ENCODE data around the gene ZMIZ2. TPM values are rescaled to one million over a fixed set of nuclear protein-coding genes. Genes with fewer than 3 reads are reported as not detected.
"Not testable (repeated sequence)": the region's sequence is repeated elsewhere in the genome, so short reads cannot be mapped to it uniquely, and the experiment has no call there.

The ZMIZ2 gene
- total RNA-seq, 5 donors from 2014 or later (not counting 1 experiment from before 2014, with no cell fraction given): 112 to 172 (median 145) TPM

DNA sequence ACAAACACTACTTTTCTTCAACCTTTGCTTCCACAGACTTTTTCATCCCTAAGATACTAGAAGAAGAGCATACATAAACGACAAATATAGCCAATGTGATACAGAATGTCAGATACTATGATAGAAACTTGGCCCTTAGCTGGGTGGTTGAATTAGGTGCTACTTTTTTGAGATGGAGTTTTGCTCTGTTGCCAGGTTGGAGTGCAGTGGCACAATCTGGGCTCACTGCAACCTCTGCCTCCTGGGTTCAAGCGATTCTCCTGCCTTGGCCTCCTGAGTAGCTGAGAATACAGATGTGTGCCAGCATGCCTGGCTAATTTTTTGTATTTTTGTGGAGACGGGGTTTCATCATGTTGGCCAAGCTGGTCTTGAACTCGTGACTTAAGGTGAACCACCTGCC, 51.3 kb downstream of the ZMIZ2 start:
- DNase-seq (no peak), ATAC-seq (replicated peaks in 1 of 4) (no peak)
- Mint-ChIP-seq H3K27me3 (no peaks in the 10 kb centered on the region), H3K27ac (peak overlapping the region; percentile 4 to 16), H3K36me3 (peaks cover 45% of the 10 kb centered on the region), H3K9me3 (no peaks in the 10 kb centered on the region), H3K4me1 (peaks cover 26 to 45% (median 44%) of the 10 kb centered on the region in 3 donors), H3K4me3 (peak overlapping the region in 1 of 3 donors; percentile 1)
- H3K27me3 ChIP-seq (replicated peaks in 1 of 2; ENCODE audit: control insufficient read depth in 2 of 2, extremely low read depth in 1 of 2, insufficient read depth in 2 of 2, low read length in 1 of 2): no peaks in the 10 kb centered on the region
- no peak overlapping the region for H3K27ac ChIP-seq (ENCODE audit: low read length)
- H3K9me3 ChIP-seq: no peaks in the 10 kb centered on the region
- WGBS (ENCODE audit: insufficient coverage): 85% methylated on average over 3 of the region's 4 CpGs
- CTCF ChIA-PET: no interaction called here
- no peak overlapping the region for H3K4me3 ChIP-seq (ENCODE audit: control insufficient read depth in 1 of 2, extremely low read depth in 1 of 2, low read length in 1 of 2)
- H3K4me1 ChIP-seq (ENCODE audit: control insufficient read depth in 1 of 2, extremely low read depth in 1 of 2, insufficient read depth in 2 of 2, low read length in 2 of 2): peaks cover 17 to 25% of the 10 kb centered on the region in 2 experiments
- POLR2A ChIA-PET: interaction anchor here (0.6 to 0.7 kb wide), 3 partner anchors 35 to 195 kb away, joined by 8 to 10 read pairs (median 9); no protein-coding TSS in a partner anchor
- H3K36me3 ChIP-seq (ENCODE audit: control insufficient read depth in 2 of 2, extremely low read depth in 1 of 2, insufficient read depth in 1 of 2, low read length in 1 of 2): peaks cover 0 to 53% of the 10 kb centered on the region in 2 donors

DNA sequence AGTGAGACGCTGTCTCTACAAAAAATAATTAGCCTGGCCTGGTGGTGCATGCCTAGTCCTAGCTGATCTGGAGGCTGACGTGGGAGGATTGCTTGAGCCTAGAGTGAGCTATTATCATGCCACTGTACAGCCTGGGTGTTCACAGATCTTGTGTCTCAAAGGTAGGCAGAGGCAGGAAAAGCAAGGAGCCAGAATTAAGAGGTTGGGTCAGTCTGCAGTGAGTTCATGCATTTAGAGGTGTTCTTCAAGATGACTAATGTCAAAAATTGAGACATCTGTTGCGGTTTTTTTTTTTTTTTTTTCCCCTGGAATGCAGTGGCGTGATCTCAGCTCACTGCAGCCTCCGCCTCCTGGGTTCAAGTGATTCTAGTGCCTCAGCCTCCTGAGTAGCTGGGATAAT, 53.2 kb downstream of the ZMIZ2 start:
- no peak for DNase-seq
- H3K36me3 Mint-ChIP-seq: peaks cover 48% of the 10 kb centered on the region
- Histone ChIP-seq H3K9me3 (no peaks in the 10 kb centered on the region), H3K4me1 (ENCODE audit: control insufficient read depth in 1 of 2, extremely low read depth in 1 of 2, insufficient read depth in 2 of 2, low read length in 2 of 2) (peaks cover 14 to 15% of the 10 kb centered on the region in 2 experiments), H3K36me3 (ENCODE audit: control insufficient read depth in 2 of 2, extremely low read depth in 1 of 2, insufficient read depth in 1 of 2, low read length in 1 of 2) (peaks cover 0 to 55% of the 10 kb centered on the region in 2 donors), H3K27me3 (replicated peaks in 1 of 2; ENCODE audit: control insufficient read depth in 2 of 2, extremely low read depth in 1 of 2, insufficient read depth in 2 of 2, low read length in 1 of 2) (no peaks in the 10 kb centered on the region), H3K4me3 (ENCODE audit: control insufficient read depth in 1 of 2, extremely low read depth in 1 of 2, low read length in 1 of 2) (no peak overlapping the region), H3K27ac (ENCODE audit: low read length) (no peak overlapping the region)
- no peaks in the 10 kb centered on the region for H3K27me3 Mint-ChIP-seq
- no peak for ATAC-seq (replicated peaks in 1 of 4)
- H3K9me3 Mint-ChIP-seq: no peaks in the 10 kb centered on the region
- ChIA-PET CTCF (interaction anchor here (0.6 to 0.7 kb wide), 3 partner anchors 23 to 212 kb away, joined by 3 to 13 read pairs (median 4); no protein-coding TSS in a partner anchor), POLR2A (interaction anchor here (0.6 to 0.7 kb wide), 3 partner anchors 34 to 967 kb away, joined by 6 to 9 read pairs (median 8); no protein-coding TSS in a partner anchor)
- no peak overlapping the region for H3K27ac Mint-ChIP-seq
- H3K4me1 Mint-ChIP-seq: peaks cover 26 to 41% (median 38%) of the 10 kb centered on the region in 3 donors
- H3K4me3 Mint-ChIP-seq: no peak overlapping the region
- 79% methylated on average over 2 of the region's 5 CpGs for WGBS (ENCODE audit: insufficient coverage)

DNA sequence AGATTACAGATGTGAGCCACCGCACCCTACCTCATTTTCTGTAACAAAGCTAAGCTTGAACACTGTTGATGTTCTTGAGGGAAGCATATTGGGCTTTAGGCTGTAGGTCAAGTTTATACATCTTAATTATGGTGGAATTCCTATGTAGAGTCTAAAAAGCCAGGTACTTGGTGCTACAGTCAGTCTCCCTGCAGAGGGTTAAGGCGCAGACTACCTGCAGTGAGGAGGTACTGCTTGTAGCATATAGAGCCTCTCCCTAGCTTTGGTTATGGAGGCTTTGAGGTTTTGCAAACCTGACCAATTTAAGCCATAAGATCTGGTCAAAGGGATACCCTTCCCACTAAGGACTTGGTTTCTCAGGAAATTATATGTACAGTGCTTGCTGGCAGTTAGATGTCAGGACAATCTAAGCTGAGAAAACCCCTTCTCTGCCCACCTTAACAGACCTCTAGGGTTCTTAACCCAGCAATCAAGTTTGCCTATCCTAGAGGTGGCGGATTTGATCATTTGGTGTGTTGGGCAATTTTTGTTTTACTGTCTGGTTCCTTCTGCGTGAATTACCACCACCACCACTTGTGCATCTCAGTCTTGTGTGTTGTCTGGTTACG, 53.9 kb downstream of the ZMIZ2 start:
- Histone ChIP-seq H3K36me3 (ENCODE audit: control insufficient read depth in 2 of 2, extremely low read depth in 1 of 2, insufficient read depth in 1 of 2, low read length in 1 of 2) (peaks cover 0 to 55% of the 10 kb centered on the region in 2 donors), H3K27ac (ENCODE audit: low read length) (no peak overlapping the region), H3K4me3 (ENCODE audit: control insufficient read depth in 1 of 2, extremely low read depth in 1 of 2, low read length in 1 of 2) (no peak overlapping the region), H3K4me1 (ENCODE audit: control insufficient read depth in 1 of 2, extremely low read depth in 1 of 2, insufficient read depth in 2 of 2, low read length in 2 of 2) (peaks cover 14% of the 10 kb centered on the region in 2 experiments), H3K9me3 (no peaks in the 10 kb centered on the region), H3K27me3 (replicated peaks in 1 of 2; ENCODE audit: control insufficient read depth in 2 of 2, extremely low read depth in 1 of 2, insufficient read depth in 2 of 2, low read length in 1 of 2) (no peaks in the 10 kb centered on the region)
- H3K4me1 Mint-ChIP-seq: peaks cover 22 to 39% (median 36%) of the 10 kb centered on the region in 3 donors
- DNase-seq: no peak
- no peak overlapping the region for H3K27ac Mint-ChIP-seq
- ChIA-PET CTCF (interaction anchor here (0.6 to 0.7 kb wide), 3 partner anchors 23 to 212 kb away, joined by 3 to 13 read pairs (median 4); no protein-coding TSS in a partner anchor), POLR2A (interaction anchor here in 1 of 2 donors (0.6 kb wide), 2 partner anchors 35 to 83 kb away, joined by 6 to 9 read pairs; no protein-coding TSS in a partner anchor)
- H3K36me3 Mint-ChIP-seq: peaks cover 44% of the 10 kb centered on the region
- H3K4me3 Mint-ChIP-seq: no peak overlapping the region
- no peak for ATAC-seq (replicated peaks in 1 of 4)
- H3K27me3 Mint-ChIP-seq: no peaks in the 10 kb centered on the region
- no peaks in the 10 kb centered on the region for H3K9me3 Mint-ChIP-seq
- WGBS (ENCODE audit: insufficient coverage): 100% methylated on average over 1 of the region's 5 CpGs

DNA sequence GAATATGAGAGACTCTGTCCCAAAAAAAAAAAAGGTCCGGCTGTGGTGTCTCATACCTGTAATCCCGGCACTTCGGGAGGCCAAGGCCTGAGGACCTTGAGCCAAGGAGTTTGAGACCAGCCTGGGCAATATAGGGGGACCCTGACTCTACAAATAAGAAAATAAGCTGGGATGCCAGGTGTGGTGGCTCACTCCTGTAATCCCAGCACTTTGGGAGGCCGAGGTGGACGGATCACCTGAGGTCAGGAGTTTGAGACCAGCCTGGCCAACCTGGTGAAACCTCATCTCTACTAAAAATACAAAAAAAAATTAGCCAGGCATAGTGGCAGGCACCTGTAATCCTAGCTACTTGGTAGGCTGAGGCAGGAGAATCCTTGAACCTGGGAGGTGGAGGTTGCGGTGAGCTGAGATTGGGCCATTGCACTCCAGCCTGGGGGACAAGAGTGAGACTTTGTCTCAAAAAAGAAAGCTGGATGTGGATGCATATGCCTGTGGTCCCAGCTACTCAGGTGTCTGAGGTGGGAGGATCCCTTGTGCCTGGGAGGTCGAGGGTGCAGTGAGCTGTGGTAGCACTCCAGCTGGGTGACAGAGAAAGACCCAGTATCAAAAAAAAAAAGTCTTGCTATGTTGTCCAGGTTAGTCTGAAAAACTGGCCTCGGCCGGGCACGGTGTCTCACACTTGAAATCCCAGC, 55.3 kb downstream of the ZMIZ2 start:
- not testable (repeated sequence) for H3K27me3 ChIP-seq (replicated peaks in 1 of 2; ENCODE audit: control insufficient read depth in 2 of 2, extremely low read depth in 1 of 2, insufficient read depth in 2 of 2, low read length in 1 of 2); H3K4me1 ChIP-seq (ENCODE audit: control insufficient read depth in 1 of 2, extremely low read depth in 1 of 2, insufficient read depth in 2 of 2, low read length in 2 of 2); DNase-seq; H3K9me3 Mint-ChIP-seq; H3K4me3 Mint-ChIP-seq; H3K4me3 ChIP-seq (ENCODE audit: control insufficient read depth in 1 of 2, extremely low read depth in 1 of 2, low read length in 1 of 2); H3K9me3 ChIP-seq; ATAC-seq (replicated peaks in 1 of 4); H3K27ac Mint-ChIP-seq; H3K27ac ChIP-seq (ENCODE audit: low read length); H3K27me3 Mint-ChIP-seq
- peaks cover 0 to 52% of the 10 kb centered on the region in 2 donors for H3K36me3 ChIP-seq (ENCODE audit: control insufficient read depth in 2 of 2, extremely low read depth in 1 of 2, insufficient read depth in 1 of 2, low read length in 1 of 2)
- H3K4me1 Mint-ChIP-seq: peaks cover 8 to 27% (median 24%) of the 10 kb centered on the region in 3 donors
- WGBS (ENCODE audit: insufficient coverage): 83% methylated on average over 8 of the region's 10 CpGs
- H3K36me3 Mint-ChIP-seq: peaks cover 38% of the 10 kb centered on the region
- POLR2A ChIA-PET: interaction anchor here in 1 of 2 donors (0.7 kb wide), 2 partner anchors 45 to 77 kb away, joined by 3 to 4 read pairs; no protein-coding TSS in a partner anchor
- CTCF ChIA-PET: interaction anchor here (0.7 kb wide), 2 partner anchors 40 to 358 kb away, joined by 3 to 5 read pairs; no protein-coding TSS in a partner anchor

DNA sequence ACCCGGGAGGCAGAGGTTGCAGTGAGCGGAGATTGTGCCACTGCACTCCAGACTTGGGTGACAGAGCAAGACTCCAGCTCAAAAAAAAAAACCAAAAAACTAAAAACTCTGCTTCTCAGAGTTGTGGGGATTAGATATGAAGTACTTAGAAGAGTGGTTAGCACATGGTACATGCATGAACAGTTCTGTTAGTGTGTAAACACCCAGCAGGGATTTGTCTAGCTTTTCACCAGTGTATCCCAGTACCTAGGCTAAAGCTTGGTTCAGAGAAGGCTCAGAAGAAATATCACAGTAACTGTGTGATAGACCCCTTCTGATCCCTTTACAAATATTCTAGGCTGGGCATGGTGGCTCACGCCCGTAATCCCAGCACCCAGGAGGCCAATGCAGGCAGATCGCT, 57.3 kb downstream of the ZMIZ2 start:
- H3K4me3 ChIP-seq (ENCODE audit: control insufficient read depth in 1 of 2, extremely low read depth in 1 of 2, low read length in 1 of 2): no peak overlapping the region
- H3K27me3 Mint-ChIP-seq: no peaks in the 10 kb centered on the region
- H3K9me3 ChIP-seq: no peaks in the 10 kb centered on the region
- no peaks in the 10 kb centered on the region for H3K4me1 ChIP-seq (ENCODE audit: control insufficient read depth in 1 of 2, extremely low read depth in 1 of 2, insufficient read depth in 2 of 2, low read length in 2 of 2)
- ChIA-PET POLR2A (interaction anchor here in 1 of 2 donors (0.6 to 1.0 kb wide), 3 partner anchors 15 to 37 kb away, joined by 3 read pairs; no protein-coding TSS in a partner anchor), CTCF (interaction anchor here in 1 of 2 donors (0.5 to 0.6 kb wide), 2 partner anchors 11 to 340 kb away, joined by 3 read pairs; no protein-coding TSS in a partner anchor)
- ATAC-seq (replicated peaks in 1 of 4) (peak in 1 of 4 experiments; percentile 11), DNase-seq (no peak)
- peaks cover 23% of the 10 kb centered on the region for H3K36me3 Mint-ChIP-seq
- H3K4me3 Mint-ChIP-seq: no peak overlapping the region
- no peaks in the 10 kb centered on the region for H3K9me3 Mint-ChIP-seq
- H3K4me1 Mint-ChIP-seq: peaks cover 0 to 13% (median 11%) of the 10 kb centered on the region in 3 donors
- H3K27ac ChIP-seq (ENCODE audit: low read length): no peak overlapping the region
- peak overlapping the region in 1 of 2 donors; percentile 11 for H3K27ac Mint-ChIP-seq
- 80% methylated on average over 1 of the region's 5 CpGs for WGBS (ENCODE audit: insufficient coverage)
- H3K27me3 ChIP-seq (replicated peaks in 1 of 2; ENCODE audit: control insufficient read depth in 2 of 2, extremely low read depth in 1 of 2, insufficient read depth in 2 of 2, low read length in 1 of 2): no peaks in the 10 kb centered on the region
- H3K36me3 ChIP-seq (ENCODE audit: control insufficient read depth in 2 of 2, extremely low read depth in 1 of 2, insufficient read depth in 1 of 2, low read length in 1 of 2): peaks cover 0 to 36% of the 10 kb centered on the region in 2 donors

DNA sequence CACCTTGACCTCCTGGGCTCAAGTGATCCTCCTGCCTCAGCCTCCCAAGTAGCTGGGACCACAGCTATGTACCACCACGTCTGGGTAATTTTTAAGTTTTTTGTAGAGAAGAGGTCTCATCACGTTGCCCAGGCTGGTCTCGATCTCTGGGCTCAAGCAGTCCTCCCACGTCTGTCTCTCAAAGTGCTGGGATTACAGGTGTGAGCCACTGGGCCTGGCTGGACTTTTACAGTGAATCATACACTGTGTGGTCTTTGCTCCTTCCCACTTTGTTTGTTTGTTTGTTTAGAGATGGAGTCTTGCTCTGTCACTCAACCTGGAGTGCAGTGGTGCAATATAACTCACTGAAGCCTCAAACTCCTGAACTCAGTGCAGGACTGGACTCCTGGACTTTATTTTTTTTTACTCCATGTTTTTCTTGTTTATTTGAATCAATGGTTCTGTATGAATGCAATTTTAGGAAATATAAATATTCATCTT, 60.3 kb downstream of the ZMIZ2 start:
- CTCF ChIA-PET: interaction anchor here in 1 of 2 donors (0.7 kb wide), 1 partner anchor 120 kb away, joined by 5 read pairs; no protein-coding TSS in a partner anchor

More for the DNA sequence above, 60.3 kb downstream of the ZMIZ2 start:
- DNase-seq (no peak), ATAC-seq (replicated peaks in 1 of 4) (peak in 1 of 4 experiments; percentile 8)
- POLR2A ChIA-PET: interaction anchor here in 1 of 2 donors (0.6 kb wide), 1 partner anchor 900 kb away, joined by 3 read pairs; no protein-coding TSS in a partner anchor
- H3K36me3 ChIP-seq (ENCODE audit: control insufficient read depth in 2 of 2, extremely low read depth in 1 of 2, insufficient read depth in 1 of 2, low read length in 1 of 2): peaks cover 0 to 9% of the 10 kb centered on the region in 2 donors
- H3K4me3 ChIP-seq (ENCODE audit: control insufficient read depth in 1 of 2, extremely low read depth in 1 of 2, low read length in 1 of 2): no peak overlapping the region
- no peak overlapping the region for H3K27ac ChIP-seq (ENCODE audit: low read length)
- no peaks in the 10 kb centered on the region for H3K4me1 ChIP-seq (ENCODE audit: control insufficient read depth in 1 of 2, extremely low read depth in 1 of 2, insufficient read depth in 2 of 2, low read length in 2 of 2)
- Mint-ChIP-seq H3K9me3 (no peaks in the 10 kb centered on the region), H3K4me1 (no peaks in the 10 kb centered on the region), H3K27me3 (no peaks in the 10 kb centered on the region), H3K4me3 (no peak overlapping the region), H3K27ac (no peak overlapping the region), H3K36me3 (peaks cover 7% of the 10 kb centered on the region)
- 90% methylated on average over 2 of the region's 4 CpGs for WGBS (ENCODE audit: insufficient coverage)
- H3K9me3 ChIP-seq: no peaks in the 10 kb centered on the region
- H3K27me3 ChIP-seq (replicated peaks in 1 of 2; ENCODE audit: control insufficient read depth in 2 of 2, extremely low read depth in 1 of 2, insufficient read depth in 2 of 2, low read length in 1 of 2): no peaks in the 10 kb centered on the region

Data from T-cell (primary cell).